PC-9 (cell line): Measurements from ENCODE around the gene TCP11L2. TPM values are rescaled to one million over a fixed set of nuclear protein-coding genes. Genes with fewer than 3 reads are reported as not detected.

Experiments
- BruUV-seq: library from RNA; stranded (reverse); fragments of 400-500 nt; replicated peaks from 2 replicates; lab custom pipeline; 2021; lab: Mats Ljungman, UMichigan
- CTCF ChIA-PET: fragments of 300-600 bp; sonication (Branson Sonifier 250); formaldehyde crosslinking; loops from one replicate; lab custom pipeline; 2022; ENCODE audit warnings: antibody characterized with exemption; lab: Charles Lee
- POLR2A ChIA-PET: fragments of 300-600 bp; sonication (Branson Sonifier 250); formaldehyde crosslinking; loops from one replicate; lab custom pipeline; 2022; ENCODE audit warnings: antibody characterized with exemption; ENCODE audit not compliant: unreplicated experiment; lab: Charles Lee
- DNase-seq, 2 experiments: peaks; one replicate each; pipeline versions ENCODE4 v3.0.0 to v3.0.0-alpha.2; 2015 to 2022; ENCODE audit warnings: mixed read lengths in 1 of 2
- H2AFZ ChIP-seq: fragments of 200-600 bp; sonication (generic); 2 replicates; pipeline ENCODE4 v1.8.1; 2017; ENCODE audit warnings: antibody characterized with exemption
- H3F3A ChIP-seq: fragments of 200-600 bp; sonication (generic); 2 replicates; pipeline ENCODE4 v1.8.1; 2017; ENCODE audit warnings: antibody characterized with exemption, mild to moderate bottlenecking, low read depth; ENCODE audit not compliant: insufficient read depth
- H3K27ac ChIP-seq: fragments of 200-600 bp; sonication (generic); 2 replicates; pipeline ENCODE4 v1.6.1; 2016; ENCODE audit warnings: mixed run types
- H3K27me3 ChIP-seq: fragments of 200-600 bp; sonication (generic); 2 replicates; pipeline ENCODE4 v1.6.1; 2016; ENCODE audit warnings: low read depth, mixed run types; ENCODE audit not compliant: insufficient read depth
- H3K36me3 ChIP-seq: fragments of 200-600 bp; sonication (generic); 2 replicates; pipeline ENCODE4 v1.6.1; 2016; ENCODE audit warnings: low read depth, mixed run types
- H3K4me1 ChIP-seq: fragments of 200-600 bp; sonication (generic); replicated peaks from 2 replicates; pipeline ENCODE4 v1.6.1; 2016; ENCODE audit warnings: mixed run types; ENCODE audit not compliant: insufficient read depth
- H3K4me2 ChIP-seq: fragments of 200-600 bp; sonication (generic); 2 replicates; pipeline ENCODE4 v1.6.1; 2017; ENCODE audit warnings: mixed run types
- H3K4me3 ChIP-seq: fragments of 200-600 bp; sonication (generic); 2 replicates; pipeline ENCODE4 v1.6.1; 2016; ENCODE audit warnings: mixed run types
- H3K79me2 ChIP-seq: fragments of 200-600 bp; sonication (generic); 2 replicates; pipeline ENCODE4 v1.6.1; 2017; ENCODE audit warnings: low read depth, mixed run types
- H3K9me2 ChIP-seq: fragments of 200-600 bp; sonication (generic); 2 replicates; pipeline ENCODE4 v1.8.1; 2017; ENCODE audit warnings: mild to moderate bottlenecking; ENCODE audit not compliant: insufficient read depth
- H3K9me3 ChIP-seq: fragments of 200-600 bp; sonication (generic); 2 replicates; pipeline ENCODE4 v1.8.1; 2016; ENCODE audit warnings: low read depth; ENCODE audit not compliant: insufficient read depth
- H4K20me1 ChIP-seq: fragments of 200-600 bp; sonication (generic); 2 replicates; pipeline ENCODE4 v1.8.1; 2017; ENCODE audit not compliant: insufficient read depth
- intact Hi-C: fragments of 100-400 bp; cut with micrococcal nuclease; formaldehyde crosslinking; loops from one replicate; pipeline ENCODE4 v1.10.0; 2022; ENCODE audit not compliant: unreplicated experiment
- total RNA-seq: library from RNA; stranded (reverse); gene quantifications from 2 replicates; pipeline ENCODE4 v1.2.3, GENCODE V29; 2021
- TF ChIP-seq, protein P1 (sequence below): fragments of 200-600 bp; sonication (generic); conservative IDR thresholded peaks from 2 replicates; pipeline ENCODE4 v1.6.1; 2017; ENCODE audit warnings: mixed run types, antibody characterized with exemption, mild to moderate bottlenecking, moderate library complexity

The TCP11L2 gene
- total RNA-seq, 1 experiment from 2014 or later = 34.6 TPM

DNA sequence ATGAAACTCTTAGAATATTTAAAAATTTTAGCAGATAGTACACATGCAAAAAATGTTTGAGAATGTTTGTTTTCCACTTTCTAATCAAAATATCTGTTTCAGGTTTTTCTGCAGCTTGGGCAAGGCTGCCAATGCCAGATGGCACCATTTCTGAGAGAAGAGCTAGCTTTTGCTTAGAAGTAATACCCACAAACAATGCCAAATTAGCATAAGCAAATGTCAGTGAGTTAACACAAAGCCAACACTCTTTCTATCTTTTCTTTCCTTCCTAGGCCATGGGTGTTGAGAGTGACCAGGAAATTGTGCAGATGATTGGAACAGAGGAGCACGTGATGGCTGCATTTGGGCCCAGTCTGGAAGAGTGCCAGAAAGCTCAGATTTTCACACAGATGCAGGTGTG lies 90.2 kb downstream of the TCP11L2 start:
- no peaks in the 10 kb centered on the region for H3K79me2 ChIP-seq
- ChIA-PET CTCF (no interaction called here), POLR2A (no interaction called here)
- BruUV-seq = no TSS peak
- no peaks in the 10 kb centered on the region for H3K4me1 ChIP-seq
- no peak overlapping the region for H3K4me2 ChIP-seq
- no peak for DNase-seq
- TF ChIP-seq, protein P1, sequence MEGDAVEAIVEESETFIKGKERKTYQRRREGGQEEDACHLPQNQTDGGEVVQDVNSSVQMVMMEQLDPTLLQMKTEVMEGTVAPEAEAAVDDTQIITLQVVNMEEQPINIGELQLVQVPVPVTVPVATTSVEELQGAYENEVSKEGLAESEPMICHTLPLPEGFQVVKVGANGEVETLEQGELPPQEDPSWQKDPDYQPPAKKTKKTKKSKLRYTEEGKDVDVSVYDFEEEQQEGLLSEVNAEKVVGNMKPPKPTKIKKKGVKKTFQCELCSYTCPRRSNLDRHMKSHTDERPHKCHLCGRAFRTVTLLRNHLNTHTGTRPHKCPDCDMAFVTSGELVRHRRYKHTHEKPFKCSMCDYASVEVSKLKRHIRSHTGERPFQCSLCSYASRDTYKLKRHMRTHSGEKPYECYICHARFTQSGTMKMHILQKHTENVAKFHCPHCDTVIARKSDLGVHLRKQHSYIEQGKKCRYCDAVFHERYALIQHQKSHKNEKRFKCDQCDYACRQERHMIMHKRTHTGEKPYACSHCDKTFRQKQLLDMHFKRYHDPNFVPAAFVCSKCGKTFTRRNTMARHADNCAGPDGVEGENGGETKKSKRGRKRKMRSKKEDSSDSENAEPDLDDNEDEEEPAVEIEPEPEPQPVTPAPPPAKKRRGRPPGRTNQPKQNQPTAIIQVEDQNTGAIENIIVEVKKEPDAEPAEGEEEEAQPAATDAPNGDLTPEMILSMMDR = no peak
- H3K9me3 ChIP-seq = no peaks in the 10 kb centered on the region
- intact Hi-C loops = no loop called here
- no peaks in the 10 kb centered on the region for H3F3A ChIP-seq
- peaks cover 17% of the 10 kb centered on the region for H3K36me3 ChIP-seq
- no peak overlapping the region for H3K4me3 ChIP-seq
- H3K27ac ChIP-seq = no peak overlapping the region
- no peaks in the 10 kb centered on the region for H4K20me1 ChIP-seq
- H3K9me2 ChIP-seq = no peaks in the 10 kb centered on the region
- H3K27me3 ChIP-seq = no peaks in the 10 kb centered on the region
- no peak overlapping the region for H2AFZ ChIP-seq

Other genes starting within 250 kb of the TCP11L2 start
- gene NUAK1, start 163.8 kb upstream of the TCP11L2 start, total RNA-seq = 7.9 and 8.3 TPM in 2 replicates
- gene CKAP4, start 54.7 kb upstream of the TCP11L2 start, total RNA-seq = 73.6 and 81.5 TPM in 2 replicates
- 8.4 and 12.9 TPM in 2 replicates for gene POLR3B, start 55.0 kb downstream of the TCP11L2 start, total RNA-seq